Measurements from ENCODE around the gene CDK9. TPM values are rescaled to one million over a fixed set of nuclear protein-coding genes. Genes with fewer than 3 reads are reported as not detected.
A peak's percentile ranks its signal among the peaks of the same experiment; 100 is the strongest.

The CDK9 gene
- total RNA-seq, 2 experiments from 2014 or later: 80.0 to 136 TPM

DNA sequence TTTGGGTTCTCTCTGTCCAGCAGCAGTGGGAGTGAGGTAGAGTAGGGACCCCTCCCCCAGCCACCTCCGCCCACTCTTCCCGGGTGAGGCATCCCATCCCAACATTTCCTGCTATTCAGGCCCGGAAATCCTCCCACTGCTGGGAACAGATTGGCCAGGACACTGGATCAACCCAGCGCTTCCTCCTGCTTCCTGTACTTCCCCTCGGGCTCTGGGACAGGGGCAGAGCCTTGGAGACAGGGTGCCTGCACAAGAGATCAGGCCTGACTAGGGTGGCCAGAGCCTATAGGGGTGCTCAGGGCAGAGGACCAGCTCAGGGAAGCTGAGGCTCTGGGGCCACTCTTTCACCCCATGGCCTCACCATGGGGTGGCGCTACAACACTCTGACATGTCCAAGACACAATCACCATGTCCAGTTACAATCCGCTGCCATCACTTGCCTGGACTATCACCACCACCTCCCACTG lies 21.9 kb upstream of the CDK9 start:
- intact Hi-C loops (cut with micrococcal nuclease; ENCODE audit: unreplicated experiment): loop anchor here (1.0 kb wide), 2 partner anchors 12 to 21 kb away; no protein-coding TSS in a partner anchor
- ChIA-PET POLR2A (no interaction called here), CTCF (ENCODE audit: unreplicated experiment) (no interaction called here)
- BruUV-seq (replicated peaks): no TSS peak
- H3K9me2 ChIP-seq (ENCODE audit: insufficient read depth, low read length): no peaks in the 10 kb centered on the region
- no peak for TF ChIP-seq EZH2phosphoT487 (IDR thresholded peaks at IDR 0.05; ENCODE audit: borderline replicate concordance, low read depth, low read length)
- TF ChIP-seq, protein P1, sequence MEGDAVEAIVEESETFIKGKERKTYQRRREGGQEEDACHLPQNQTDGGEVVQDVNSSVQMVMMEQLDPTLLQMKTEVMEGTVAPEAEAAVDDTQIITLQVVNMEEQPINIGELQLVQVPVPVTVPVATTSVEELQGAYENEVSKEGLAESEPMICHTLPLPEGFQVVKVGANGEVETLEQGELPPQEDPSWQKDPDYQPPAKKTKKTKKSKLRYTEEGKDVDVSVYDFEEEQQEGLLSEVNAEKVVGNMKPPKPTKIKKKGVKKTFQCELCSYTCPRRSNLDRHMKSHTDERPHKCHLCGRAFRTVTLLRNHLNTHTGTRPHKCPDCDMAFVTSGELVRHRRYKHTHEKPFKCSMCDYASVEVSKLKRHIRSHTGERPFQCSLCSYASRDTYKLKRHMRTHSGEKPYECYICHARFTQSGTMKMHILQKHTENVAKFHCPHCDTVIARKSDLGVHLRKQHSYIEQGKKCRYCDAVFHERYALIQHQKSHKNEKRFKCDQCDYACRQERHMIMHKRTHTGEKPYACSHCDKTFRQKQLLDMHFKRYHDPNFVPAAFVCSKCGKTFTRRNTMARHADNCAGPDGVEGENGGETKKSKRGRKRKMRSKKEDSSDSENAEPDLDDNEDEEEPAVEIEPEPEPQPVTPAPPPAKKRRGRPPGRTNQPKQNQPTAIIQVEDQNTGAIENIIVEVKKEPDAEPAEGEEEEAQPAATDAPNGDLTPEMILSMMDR (conservative IDR thresholded peaks at IDR 0.05; ENCODE audit: low read length): peak; percentile 67
- peak; percentile 51 for DNase-seq (ENCODE audit: low spot score)
- H3K9me3 ChIP-seq (ENCODE audit: low read length): no peaks in the 10 kb centered on the region
- no peaks in the 10 kb centered on the region for H4K20me1 ChIP-seq (ENCODE audit: insufficient read depth, low read length)
- no peak overlapping the region for H3K4me2 ChIP-seq (ENCODE audit: low read length)
- no peak overlapping the region for H3K4me3 ChIP-seq (ENCODE audit: low read depth, low read length, poor library complexity, severe bottlenecking)
- H2AFZ ChIP-seq (ENCODE audit: low read length): no peak overlapping the region
- 0 out of 2 replicates have a peak, but pooled peaks cover 3% of the 10 kb centered on the region for H3K79me2 ChIP-seq (ENCODE audit: insufficient read depth, low read depth, low read length)
- peaks cover 14% of the 10 kb centered on the region for H3K4me1 ChIP-seq (ENCODE audit: insufficient read depth, low read length, poor library complexity, severe bottlenecking)
- no peak overlapping the region for H3K27ac ChIP-seq (ENCODE audit: low read depth, low read length, poor library complexity, severe bottlenecking)
- peaks cover 57% of the 10 kb centered on the region for H3K36me3 ChIP-seq (ENCODE audit: insufficient read depth, low read length)

DNA sequence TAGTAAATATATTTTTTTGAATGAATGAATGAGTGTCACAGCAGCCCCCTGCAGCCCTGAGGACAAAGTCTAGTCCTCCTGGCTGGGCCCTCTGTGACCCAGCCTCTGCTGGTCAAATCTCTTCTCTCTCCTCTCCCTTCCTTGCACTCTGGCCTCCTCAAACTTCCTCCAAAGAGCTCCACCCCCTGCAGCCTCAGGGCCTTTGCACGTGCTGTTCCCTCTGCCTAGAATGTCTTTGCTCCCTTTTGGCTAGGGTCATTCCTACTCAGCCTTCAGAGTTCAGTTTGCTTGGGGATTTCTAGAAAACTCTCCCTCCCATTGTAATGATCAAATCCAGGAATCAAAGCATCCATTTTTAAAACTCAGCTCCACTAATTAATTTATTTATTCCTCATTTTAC lies 20.4 kb upstream of the CDK9 start:
- H2AFZ ChIP-seq (ENCODE audit: low read length): no peak overlapping the region
- H3K36me3 ChIP-seq (ENCODE audit: insufficient read depth, low read length): peaks cover 66% of the 10 kb centered on the region
- no peak for DNase-seq (ENCODE audit: low spot score)
- no peaks in the 10 kb centered on the region for H3K9me2 ChIP-seq (ENCODE audit: insufficient read depth, low read length)
- H4K20me1 ChIP-seq (ENCODE audit: insufficient read depth, low read length): 0 out of 2 replicates have a peak, but pooled peaks cover under 1% of the 10 kb centered on the region
- no TSS peak for BruUV-seq (replicated peaks)
- no peak overlapping the region for H3K4me3 ChIP-seq (ENCODE audit: low read depth, low read length, poor library complexity, severe bottlenecking)
- H3K4me1 ChIP-seq (ENCODE audit: insufficient read depth, low read length, poor library complexity, severe bottlenecking): peaks cover 24% of the 10 kb centered on the region
- ChIA-PET CTCF (ENCODE audit: unreplicated experiment) (interaction anchor here (0.9 kb wide), 1 partner anchor 19 kb away, joined by 3 read pairs; no protein-coding TSS in a partner anchor), POLR2A (interaction anchor here (0.7 to 1.0 kb wide), 4 partner anchors 21 to 2000 kb away, joined by 3 to 5 read pairs (median 4); no protein-coding TSS in a partner anchor)
- H3K79me2 ChIP-seq (ENCODE audit: insufficient read depth, low read depth, low read length): peaks cover 14% of the 10 kb centered on the region; the same call in 1 of the 2 replicates
- TF ChIP-seq, protein P1 (conservative IDR thresholded peaks at IDR 0.05; ENCODE audit: low read length): no peak
- no peak overlapping the region for H3K4me2 ChIP-seq (ENCODE audit: low read length)
- H3K27ac ChIP-seq (ENCODE audit: low read depth, low read length, poor library complexity, severe bottlenecking): no peak overlapping the region
- H3K9me3 ChIP-seq (ENCODE audit: low read length): no peaks in the 10 kb centered on the region
- intact Hi-C loops (cut with micrococcal nuclease; ENCODE audit: unreplicated experiment): no loop called here

DNA sequence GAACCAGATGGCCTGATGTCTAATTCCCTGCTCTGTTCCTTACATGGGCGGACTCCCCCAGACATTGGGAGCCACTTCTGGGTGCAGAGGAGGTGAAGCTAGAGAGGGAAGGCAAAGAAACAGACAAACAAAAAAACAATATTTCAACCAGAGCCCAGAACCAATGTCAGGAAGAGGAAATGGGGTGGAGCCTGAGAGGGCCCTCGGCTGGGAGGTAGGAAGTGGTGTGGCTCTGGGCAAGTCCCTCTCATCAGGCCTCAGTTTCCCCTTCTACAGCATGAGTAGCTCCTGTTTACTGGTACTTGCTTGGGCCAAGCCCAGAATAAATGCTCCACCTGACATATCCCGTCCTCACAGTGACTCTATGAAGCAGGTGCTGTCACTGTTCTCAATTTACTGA lies 18.4 kb upstream of the CDK9 start:
- Histone ChIP-seq H3K9me2 (ENCODE audit: insufficient read depth, low read length) (no peaks in the 10 kb centered on the region), H3K9me3 (ENCODE audit: low read length) (no peaks in the 10 kb centered on the region), H4K20me1 (ENCODE audit: insufficient read depth, low read length) (0 out of 2 replicates have a peak, but pooled peaks cover 6% of the 10 kb centered on the region), H3K4me2 (ENCODE audit: low read length) (peak overlapping the region; percentile 31; the same call in 1 of the 2 replicates), H3K79me2 (ENCODE audit: insufficient read depth, low read depth, low read length) (peaks cover 19% of the 10 kb centered on the region; the same call in 1 of the 2 replicates), H2AFZ (ENCODE audit: low read length) (no peak overlapping the region), H3K36me3 (ENCODE audit: insufficient read depth, low read length) (peaks cover 64% of the 10 kb centered on the region), H3K4me3 (ENCODE audit: low read depth, low read length, poor library complexity, severe bottlenecking) (no peak overlapping the region), H3K4me1 (ENCODE audit: insufficient read depth, low read length, poor library complexity, severe bottlenecking) (peaks cover 39% of the 10 kb centered on the region), H3K27ac (ENCODE audit: low read depth, low read length, poor library complexity, severe bottlenecking) (peak overlapping the region; percentile 7)
- no TSS peak for BruUV-seq (replicated peaks)
- intact Hi-C loops (cut with micrococcal nuclease; ENCODE audit: unreplicated experiment): no loop called here
- no peak for TF ChIP-seq EZH2phosphoT487 (IDR thresholded peaks at IDR 0.05; ENCODE audit: borderline replicate concordance, low read depth, low read length)
- TF ChIP-seq, protein P1 (conservative IDR thresholded peaks at IDR 0.05; ENCODE audit: low read length): no peak
- CTCF ChIA-PET (ENCODE audit: unreplicated experiment): no interaction called here
- POLR2A ChIA-PET: interaction anchor here (0.5 to 1.6 kb wide), 4 partner anchors 12 to 38 kb away, joined by 3 to 8 read pairs (median 4); partner anchors contain the start of genes SH2D3C and TOR2A
- no peak for DNase-seq (ENCODE audit: low spot score)
